OCI-LY1 (cell line): ENCODE results near the gene NUTM2G.

Experiments
- CTCF ChIP-seq: fragments of 200-600 bp; sonication (generic), shearing (Covaris generic); IDR thresholded peaks from 2 replicates; pipeline ENCODE4 v1.5.1; 2017; ENCODE audit warnings: mild to moderate bottlenecking, antibody characterized with exemption, low read length, moderate library complexity, mixed read lengths
- EZH2 ChIP-seq: fragments of 200-600 bp; sonication (generic), shearing (Covaris generic); IDR thresholded peaks from 2 replicates; pipeline ENCODE4 v1.8.0; 2017; ENCODE audit warnings: borderline replicate concordance, mixed run types, mild to moderate bottlenecking, antibody characterized with exemption, low read length, moderate library complexity, mixed read lengths

- TF ChIP-seq CTCF (no peak), EZH2 (no peak)
Measured at GRCh38 chr9:96883922-96884321, 44.7 kb upstream of the NUTM2G start.
